GM12878 (cell line): ENCODE data around the gene AHNAK2. TPM values are rescaled to one million over a fixed set of nuclear protein-coding genes. Genes with fewer than 3 reads are reported as not detected.

Experiments
- FOXK2 ChIP-seq: fragments of 450-650 bp; IDR thresholded peaks from 2 replicates; pipeline ENCODE4 v1.6.1; 2017; ENCODE audit warnings: mild to moderate bottlenecking, moderate library complexity
- JUNB ChIP-seq: IDR thresholded peaks from 2 replicates; pipeline ENCODE4 v1.6.1; 2016; ENCODE audit warnings: antibody characterized with exemption, mild to moderate bottlenecking
- NR2C1 ChIP-seq: fragments of 450-650 bp; IDR thresholded peaks from 2 replicates; pipeline ENCODE4 v1.6.1; 2017; ENCODE audit warnings: antibody characterized with exemption, mild to moderate bottlenecking, moderate library complexity
- NRF1 ChIP-seq: conservative IDR thresholded peaks from 2 replicates; pipeline ENCODE4 v1.6.1; 2011; ENCODE audit warnings: mild to moderate bottlenecking, low read depth, low read length, improper control_type of control experiment
- SREBF1 ChIP-seq: IDR thresholded peaks from 2 replicates; pipeline ENCODE4 v1.6.1; 2012; ENCODE audit warnings: mild to moderate bottlenecking, low read length
- polyA plus RNA-seq, 11 experiments: library from polyadenylated mRNA; depleted of rRNA in 4 of 11; unstranded in 6 of 11; stranded (reverse) in 5 of 11; fragments of >200 nt; fragmentation: Nextera tagmentation in 4 of 11; fragmentation: Illumina TruSeq in 1 of 11; extraction: Ambion mirVana in 4 of 11; extraction: Trizol in 1 of 11; gene quantifications; 1 replicate in 1 of 11; 2 replicates in 10 of 11; pipeline versions ENCODE4 v1.2.1 to v1.2.3, GENCODE V29; 2011 to 2016; ENCODE audit warnings: inconsistent platforms in 2 of 11, missing spikeins in 2 of 11, low read depth in 1 of 11
- total RNA-seq, 4 experiments: library from RNA; depleted of rRNA in 3 of 4; stranded (reverse); fragments of >200 nt in 3 of 4; fragmentation: Illumina TruSeq in 1 of 4; extraction: Trizol in 1 of 4; gene quantifications; 2 replicates each; pipeline versions ENCODE4 v1.2.1 to v1.2.3, GENCODE V29; 2013 to 2021
- TF ChIP-seq, protein P1 (sequence below): fragments of 450-650 bp; conservative IDR thresholded peaks from 2 replicates; pipeline ENCODE4 v1.6.1; 2017; ENCODE audit warnings: mild to moderate bottlenecking, moderate library complexity
- TF ChIP-seq, protein P2 (sequence below): IDR thresholded peaks from 2 replicates; pipeline ENCODE4 v1.6.1; 2012; ENCODE audit warnings: low read depth, low read length, improper control_type of control experiment

The AHNAK2 gene
- total and polyA plus RNA-seq, 10 of the 15 experiments (the other 5 are each of a cell fraction or from before 2014, with no cell fraction given): 0.03 to 0.10 TPM; not detected in 8

DNA sequence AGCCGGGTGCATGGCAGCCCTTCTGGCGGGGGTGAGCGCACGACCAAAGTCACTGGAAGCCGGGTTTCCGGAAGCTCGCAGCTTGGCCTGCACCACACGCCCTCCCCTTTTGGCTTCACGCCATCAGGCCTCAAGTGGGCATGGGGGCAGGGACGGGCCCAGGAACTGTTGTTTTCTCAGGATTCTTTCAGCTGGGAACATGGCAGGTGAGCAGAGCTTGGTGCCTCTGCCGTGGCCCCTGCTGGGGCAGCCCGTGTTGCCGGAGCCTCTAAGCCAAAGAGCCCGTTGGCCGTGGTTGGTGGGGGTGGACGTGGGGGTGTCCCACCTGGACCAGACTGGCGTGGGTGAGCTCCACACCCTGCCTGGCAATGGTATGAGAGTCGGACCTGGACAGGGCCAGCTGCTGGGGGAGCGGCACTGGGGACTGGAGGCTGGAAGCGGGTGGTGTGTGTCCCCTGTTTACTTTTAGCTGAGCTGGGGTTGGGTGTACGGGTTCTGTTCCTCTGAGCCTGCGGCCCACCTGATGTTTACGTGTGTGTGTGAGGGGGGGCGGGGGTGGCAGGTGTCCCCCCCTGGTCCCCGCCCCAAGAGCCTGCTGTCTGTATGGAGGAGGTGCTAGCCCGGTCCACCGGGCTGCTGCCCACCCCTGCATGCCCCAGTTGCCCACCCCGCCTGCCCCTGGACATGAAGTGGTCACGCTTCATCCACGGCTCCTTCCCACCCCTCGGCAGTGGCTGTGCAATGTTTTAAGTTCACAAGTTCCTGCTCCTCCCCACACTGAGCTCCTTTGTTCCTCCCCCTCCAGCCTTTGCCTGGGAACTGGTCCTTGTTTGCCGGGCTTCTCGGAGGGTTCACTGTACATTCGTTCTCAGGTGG lies 82.2 kb downstream of the AHNAK2 start (continued):
- TF ChIP-seq, protein P1, sequence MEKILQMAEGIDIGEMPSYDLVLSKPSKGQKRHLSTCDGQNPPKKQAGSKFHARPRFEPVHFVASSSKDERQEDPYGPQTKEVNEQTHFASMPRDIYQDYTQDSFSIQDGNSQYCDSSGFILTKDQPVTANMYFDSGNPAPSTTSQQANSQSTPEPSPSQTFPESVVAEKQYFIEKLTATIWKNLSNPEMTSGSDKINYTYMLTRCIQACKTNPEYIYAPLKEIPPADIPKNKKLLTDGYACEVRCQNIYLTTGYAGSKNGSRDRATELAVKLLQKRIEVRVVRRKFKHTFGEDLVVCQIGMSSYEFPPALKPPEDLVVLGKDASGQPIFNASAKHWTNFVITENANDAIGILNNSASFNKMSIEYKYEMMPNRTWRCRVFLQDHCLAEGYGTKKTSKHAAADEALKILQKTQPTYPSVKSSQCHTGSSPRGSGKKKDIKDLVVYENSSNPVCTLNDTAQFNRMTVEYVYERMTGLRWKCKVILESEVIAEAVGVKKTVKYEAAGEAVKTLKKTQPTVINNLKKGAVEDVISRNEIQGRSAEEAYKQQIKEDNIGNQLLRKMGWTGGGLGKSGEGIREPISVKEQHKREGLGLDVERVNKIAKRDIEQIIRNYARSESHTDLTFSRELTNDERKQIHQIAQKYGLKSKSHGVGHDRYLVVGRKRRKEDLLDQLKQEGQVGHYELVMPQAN: no peak
- TF ChIP-seq JUNB: no peak
- TF ChIP-seq NR2C1: no peak
- no peak for TF ChIP-seq NRF1
- no peak for TF ChIP-seq FOXK2
- TF ChIP-seq, protein P2, sequence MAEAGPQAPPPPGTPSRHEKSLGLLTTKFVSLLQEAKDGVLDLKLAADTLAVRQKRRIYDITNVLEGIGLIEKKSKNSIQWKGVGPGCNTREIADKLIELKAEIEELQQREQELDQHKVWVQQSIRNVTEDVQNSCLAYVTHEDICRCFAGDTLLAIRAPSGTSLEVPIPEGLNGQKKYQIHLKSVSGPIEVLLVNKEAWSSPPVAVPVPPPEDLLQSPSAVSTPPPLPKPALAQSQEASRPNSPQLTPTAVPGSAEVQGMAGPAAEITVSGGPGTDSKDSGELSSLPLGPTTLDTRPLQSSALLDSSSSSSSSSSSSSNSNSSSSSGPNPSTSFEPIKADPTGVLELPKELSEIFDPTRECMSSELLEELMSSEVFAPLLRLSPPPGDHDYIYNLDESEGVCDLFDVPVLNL: no peak
- TF ChIP-seq SREBF1: no peak
